Occipital lobe (tissue), 2 donors: ENCODE results near the gene ABCC11. TPM values are rescaled to one million over a fixed set of nuclear protein-coding genes. Genes with fewer than 3 reads are reported as not detected.

Experiments used
- DNase-seq: peaks from one replicate; lab custom pipeline; 2025; lab: John Stamatoyannopoulos, UW
- total RNA-seq: library from RNA; depleted of rRNA; stranded (reverse); fragments of >200 nt; gene quantifications from one replicate; pipeline ENCODE4 v1.2.3, GENCODE V29; 2014

Gene ABCC11
- total RNA-seq, result 0.16 TPM

DNA sequence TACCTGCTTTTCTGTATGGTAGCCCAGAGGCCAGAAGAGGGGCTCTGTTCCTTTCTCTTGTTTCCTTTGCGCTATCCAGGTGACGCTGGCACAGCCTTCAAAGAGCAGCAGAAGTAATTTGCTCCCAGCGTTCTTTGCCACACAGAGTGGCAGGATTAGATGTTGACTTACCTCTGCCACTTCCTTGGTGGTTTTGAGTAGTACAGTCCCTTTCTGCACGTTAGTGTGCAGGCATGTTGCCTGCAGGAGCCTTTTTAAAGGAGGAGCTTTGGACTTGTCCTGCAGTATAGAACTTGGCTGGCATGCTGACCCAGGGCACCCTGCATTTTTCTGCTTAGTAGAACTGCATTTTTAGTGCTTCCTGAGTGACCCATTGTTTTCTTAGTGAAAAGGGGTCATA is at the start of gene ABCC11:
Gene ABCC11 (minus strand): TSS at position 229 of the 400 bp plus-strand sequence. CDS start 15,618 bp downstream, outside the sequence.
- DNase-seq, result no peak

DNA sequence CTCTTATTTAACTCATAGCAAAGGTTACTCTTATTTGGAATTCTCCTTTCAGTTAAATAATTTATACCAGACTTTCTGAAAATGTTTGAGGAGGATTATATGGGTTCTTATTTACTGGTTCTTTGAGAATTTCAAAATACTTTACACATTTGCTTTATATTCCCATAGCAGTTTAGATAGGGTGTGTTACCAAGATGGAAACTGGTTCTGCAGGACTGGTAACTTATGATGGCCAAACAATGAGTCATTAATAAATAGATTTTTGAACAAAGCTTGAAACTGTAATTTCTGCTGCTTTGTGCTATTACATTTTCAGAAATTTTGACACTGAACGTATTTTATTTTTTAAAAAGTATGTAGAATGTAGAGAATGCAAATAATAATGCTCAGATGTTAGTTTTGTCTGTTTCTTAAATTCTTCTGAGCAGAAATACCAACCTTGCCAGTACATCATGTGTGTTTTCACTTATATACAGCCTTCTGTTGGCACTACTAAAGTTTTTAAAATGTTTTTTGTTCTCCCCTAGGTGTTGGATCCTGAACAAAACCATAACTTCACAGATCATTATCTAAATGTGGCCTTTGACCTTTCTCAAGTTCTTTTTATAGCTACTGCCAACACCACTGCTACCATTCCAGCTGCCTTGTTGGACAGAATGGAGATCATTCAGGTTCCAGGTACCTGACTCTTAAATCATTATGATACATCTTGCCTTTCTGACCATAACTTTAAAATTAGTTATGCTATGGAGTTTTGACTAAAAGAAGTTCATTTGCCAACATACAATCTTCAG is 48.3 kb upstream of the ABCC11 start:
- no peak for DNase-seq

GRCh38 chr16:48294724-48295123 is 47.4 kb upstream of the ABCC11 start:
- DNase-seq, result no peak

DNA sequence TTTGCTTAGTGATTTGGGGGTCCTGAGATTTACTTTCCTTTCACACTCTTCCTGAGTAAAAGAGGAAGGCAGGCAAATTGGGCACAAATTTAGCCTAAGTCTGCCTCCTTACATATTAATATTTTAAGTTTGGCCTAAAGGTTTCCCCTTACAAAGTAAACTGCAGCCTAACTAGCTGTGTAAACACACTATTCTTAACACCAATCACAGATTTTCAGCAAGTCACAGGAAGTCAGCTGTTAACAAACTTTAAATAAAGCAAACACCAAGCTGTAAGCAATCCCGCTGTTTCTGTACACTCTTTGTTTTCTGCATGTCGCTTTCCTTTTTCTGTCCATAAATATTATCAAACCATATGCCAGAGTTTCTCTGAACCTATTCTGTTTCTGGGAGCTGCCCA is 45.1 kb upstream of the ABCC11 start:
- DNase-seq, result no peak

DNA sequence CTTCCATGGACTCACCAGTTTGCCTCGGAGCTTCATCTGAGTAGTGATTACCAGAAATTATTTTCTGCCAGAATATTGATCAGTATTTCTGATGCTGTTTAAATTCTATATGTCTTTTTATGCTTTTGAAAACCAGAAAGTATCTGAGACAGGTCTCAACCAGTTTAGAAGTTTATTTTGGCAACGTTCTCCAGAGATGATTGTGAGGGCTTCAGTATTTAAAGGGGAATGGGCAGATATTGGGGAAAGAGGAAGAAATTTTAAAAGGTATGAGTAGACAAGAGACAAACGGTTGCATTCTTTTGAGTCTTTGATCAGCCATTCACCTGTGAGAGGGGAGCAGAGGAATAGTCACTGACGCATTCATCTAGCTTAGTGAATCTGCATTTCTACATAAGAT is 44.4 kb upstream of the ABCC11 start:
- no peak for DNase-seq

GRCh38 chr16:48291303-48291702 is 44.0 kb upstream of the ABCC11 start:
- no peak for DNase-seq

DNA sequence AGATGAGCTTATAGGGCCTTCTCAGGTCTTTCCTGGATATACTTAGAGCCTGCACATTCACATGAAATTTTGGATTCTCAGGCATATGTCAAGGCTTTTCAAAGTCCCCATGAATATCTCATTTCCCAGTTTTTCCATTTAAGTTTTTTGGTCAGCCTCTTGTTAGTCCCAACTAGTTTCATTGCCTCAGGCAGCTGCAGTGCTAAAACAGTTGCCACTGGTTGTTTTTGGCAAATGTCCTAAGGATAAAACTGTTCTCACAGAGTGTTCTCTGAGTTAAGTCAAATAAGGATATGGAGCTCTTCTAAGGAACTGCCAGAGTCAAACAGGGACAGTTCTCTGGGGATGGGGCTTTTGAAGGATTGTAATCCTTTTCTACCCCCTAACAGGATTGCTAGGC is 39.9 kb upstream of the ABCC11 start:
- no peak for DNase-seq

DNA sequence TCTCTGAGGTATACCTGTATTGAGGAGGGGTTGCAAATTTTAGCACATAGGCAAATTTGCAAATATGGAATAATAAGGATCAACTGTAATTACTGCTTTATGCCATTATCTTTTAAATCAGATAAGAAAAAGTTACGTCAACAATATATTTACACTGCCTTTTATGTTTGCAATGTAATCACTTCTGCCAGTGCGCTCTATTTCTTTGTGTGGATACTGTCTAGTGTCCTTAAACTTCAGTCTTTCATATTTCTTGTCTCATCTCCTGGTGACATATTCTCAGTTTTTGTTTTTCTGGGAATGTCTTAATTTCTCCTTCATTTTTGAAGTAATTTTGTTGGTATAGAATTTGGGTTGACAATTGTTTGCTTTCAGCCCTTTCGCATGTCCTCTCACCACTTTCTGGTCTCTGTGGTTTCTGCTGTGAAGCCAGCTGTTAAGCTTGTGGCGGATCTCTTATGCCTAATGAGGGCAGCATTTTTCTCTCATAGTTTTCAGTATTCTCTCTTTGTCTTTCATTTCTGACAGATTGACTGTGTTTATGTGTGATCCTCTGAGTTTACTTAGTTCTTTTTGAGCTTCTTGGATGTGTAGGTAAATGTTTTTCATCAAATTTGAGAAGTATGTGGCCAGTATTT is 37.6 kb upstream of the ABCC11 start:
- no peak for DNase-seq

- DNase-seq, result no peak
Observed at GRCh38 chr16:48282636-48283263, 35.4 kb upstream of the ABCC11 start.

DNA sequence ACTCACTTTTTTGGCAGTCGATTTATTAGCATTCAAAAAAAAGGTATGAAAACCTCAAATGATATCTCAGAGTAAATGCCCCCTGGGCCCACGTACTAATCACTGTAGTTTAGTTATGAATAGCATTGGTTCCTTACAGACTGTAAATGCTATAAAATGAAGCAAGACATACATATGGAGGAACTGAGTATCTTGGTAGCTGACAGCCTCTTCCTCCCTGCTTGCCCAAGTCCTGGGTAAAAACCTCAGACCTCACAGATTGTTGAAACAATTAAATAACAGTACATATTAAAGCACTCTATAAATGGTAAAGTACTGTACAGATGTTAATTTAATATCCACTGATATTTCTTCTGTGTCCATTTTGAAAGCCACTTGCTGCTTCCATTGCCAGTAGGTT is 33.2 kb upstream of the ABCC11 start:
- no peak for DNase-seq

DNA sequence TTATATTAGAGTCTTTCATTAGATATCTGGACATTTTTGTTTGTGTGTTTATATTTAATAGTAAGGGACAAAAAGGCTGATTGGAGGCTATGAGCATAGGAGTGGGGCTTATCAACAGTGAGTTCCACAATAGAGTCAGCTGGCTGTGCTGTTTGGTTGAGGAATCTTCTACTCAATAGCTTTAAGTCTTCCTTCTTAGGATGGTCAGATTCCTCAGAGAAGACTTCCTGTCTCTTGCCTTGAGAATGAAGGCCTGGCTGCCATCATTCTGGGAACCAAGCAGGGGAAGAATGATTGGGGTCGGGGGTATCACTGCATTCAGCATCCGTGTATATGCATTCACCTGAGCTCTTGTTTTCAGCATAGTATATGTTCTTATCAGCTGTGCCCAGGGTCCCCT is 31.9 kb upstream of the ABCC11 start:
- no peak for DNase-seq

DNA sequence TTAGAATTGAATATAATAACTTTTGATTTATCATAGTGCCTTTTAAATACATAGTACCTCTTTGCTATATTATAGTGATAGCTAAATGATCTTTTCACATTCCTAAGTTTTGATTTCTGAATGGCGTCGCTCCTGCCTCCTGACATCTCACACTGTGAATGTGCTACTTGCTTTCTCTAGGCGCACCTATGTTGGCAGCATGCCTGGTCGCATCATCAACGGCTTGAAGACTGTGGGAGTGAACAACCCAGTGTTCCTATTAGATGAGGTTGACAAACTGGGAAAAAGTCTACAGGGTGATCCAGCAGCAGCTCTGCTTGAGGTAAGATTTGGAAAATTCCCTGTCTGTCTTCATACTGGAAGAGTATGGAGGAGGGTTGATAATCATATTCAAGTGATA is 29.8 kb upstream of the ABCC11 start:
- DNase-seq, result no peak

GRCh38 chr16:48276102-48276501 is 28.8 kb upstream of the ABCC11 start:
- DNase-seq, result no peak

DNA sequence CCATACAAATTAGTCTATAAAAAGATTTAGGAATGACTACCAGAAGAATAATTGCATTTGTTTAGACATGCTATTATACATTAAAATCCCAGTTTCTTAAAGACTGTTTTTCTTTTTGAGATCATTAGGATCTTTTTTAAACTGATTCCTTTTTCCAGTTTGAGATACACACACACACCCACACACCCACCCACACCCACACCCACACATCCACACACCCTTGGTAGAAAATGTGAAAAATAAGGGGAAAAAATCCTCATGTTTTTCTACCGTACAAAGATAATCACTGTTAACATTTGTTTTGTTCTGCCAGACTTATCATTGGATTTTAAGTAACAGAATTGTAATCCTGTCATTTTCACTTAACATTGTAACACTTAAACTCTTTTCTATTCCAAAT is 27.1 kb upstream of the ABCC11 start:
- DNase-seq, result no peak

DNA sequence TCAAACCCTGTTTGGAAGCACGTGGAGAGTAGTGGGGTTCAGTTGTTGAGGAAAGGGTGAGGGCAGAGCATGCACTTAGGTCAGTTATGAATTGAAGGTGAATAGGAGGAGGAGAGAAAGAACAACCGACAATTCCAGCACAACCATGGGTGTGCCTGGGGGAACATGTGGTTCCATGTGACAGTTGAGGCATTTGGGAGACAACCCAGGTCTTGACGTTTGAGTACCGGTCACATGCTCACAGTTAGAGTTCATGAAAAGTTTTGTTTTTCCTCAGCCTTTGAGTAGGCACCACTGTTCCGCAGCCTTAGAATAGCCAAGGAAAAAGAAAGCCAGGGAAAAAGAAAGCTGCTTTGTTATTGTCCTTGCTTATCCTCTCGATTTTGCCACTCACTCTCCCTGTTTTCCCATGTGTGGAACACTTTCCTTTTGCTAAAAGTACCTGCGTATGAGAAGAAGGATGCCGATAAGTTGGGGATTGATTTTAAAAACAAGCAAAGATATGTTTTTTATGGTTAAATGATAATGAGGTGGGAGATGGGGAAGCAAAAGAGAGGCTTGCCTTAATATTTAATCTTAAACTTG is 25.6 kb upstream of the ABCC11 start:
- no peak for DNase-seq

- DNase-seq, result no peak
Observed at GRCh38 chr16:48271728-48272127, 24.4 kb upstream of the ABCC11 start.

GRCh38 chr16:48269011-48269410 is 21.7 kb upstream of the ABCC11 start:
- DNase-seq, result no peak

DNA sequence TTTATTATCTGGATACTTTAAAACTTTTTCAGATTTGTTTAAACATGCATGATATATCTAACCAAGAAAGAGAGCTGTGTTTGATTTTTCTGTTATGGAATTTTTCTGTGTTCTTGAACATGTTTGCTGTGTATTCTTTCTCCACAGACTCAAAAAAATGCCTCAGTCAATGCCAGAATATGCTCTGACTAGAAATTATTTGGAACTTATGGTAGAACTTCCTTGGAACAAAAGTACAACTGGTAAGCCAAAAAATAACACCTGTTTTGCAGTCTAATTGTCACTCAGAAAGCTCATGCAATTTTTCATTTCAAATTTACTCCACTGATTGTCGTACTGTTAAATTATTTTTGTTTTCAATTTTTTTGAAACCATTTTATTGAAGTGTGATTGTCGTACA is 15.3 kb upstream of the ABCC11 start:
- DNase-seq, result no peak

GRCh38 chr16:48261569-48261968 is 14.2 kb upstream of the ABCC11 start:
- no peak for DNase-seq

GRCh38 chr16:48256579-48257177 is 9.3 kb upstream of the ABCC11 start:
- DNase-seq, result no peak

DNA sequence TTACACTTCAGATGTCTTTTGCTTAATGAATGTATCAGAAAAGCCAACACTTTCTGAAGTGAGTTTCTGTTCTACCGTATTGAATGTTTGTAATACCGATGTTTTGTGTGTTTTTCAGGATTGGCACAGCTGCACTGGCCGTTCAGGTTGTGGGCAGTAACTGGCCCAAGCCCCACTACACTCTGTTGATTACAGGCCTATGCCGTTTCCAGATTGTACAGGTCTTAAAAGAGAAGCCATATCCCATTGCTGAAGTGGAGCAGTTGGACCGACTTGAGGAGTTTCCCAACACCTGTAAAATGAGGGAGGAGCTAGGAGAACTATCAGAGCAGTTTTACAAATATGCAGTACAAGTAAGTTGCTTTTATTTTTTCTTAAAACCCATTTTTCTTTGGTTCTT is 4.7 kb upstream of the ABCC11 start:
- no peak for DNase-seq
